Muscle layer of duodenum (tissue), 2 donors: ENCODE data around the gene FAM228B.
"Not testable (repeated sequence)": the region's sequence is repeated elsewhere in the genome, so short reads cannot be mapped to it uniquely, and the experiment has no call there.

Experiments used
- H3K27ac ChIP-seq: one replicate; pipeline ENCODE4 v1.7.0; 2013; ENCODE audit warnings: mild to moderate bottlenecking, low read length
- H3K27me3 ChIP-seq: one replicate; pipeline ENCODE4 v1.7.0; 2013; ENCODE audit warnings: low read depth, mild to moderate bottlenecking, control low read depth, low read length
- H3K36me3 ChIP-seq, 2 donors: one replicate each; pipeline ENCODE4 v1.7.0; 2013; ENCODE audit warnings: low read length in 2 of 2, control low read depth in 1 of 2, mild to moderate bottlenecking in 1 of 2; ENCODE audit not compliant: insufficient read depth in 2 of 2, control insufficient read depth in 1 of 2
- H3K4me1 ChIP-seq, 2 donors: one replicate each; pipeline ENCODE4 v1.7.0; 2013; ENCODE audit warnings: low read length in 2 of 2, mild to moderate bottlenecking in 2 of 2, control low read depth in 1 of 2, moderate library complexity in 1 of 2; ENCODE audit not compliant: insufficient read depth in 2 of 2, control insufficient read depth in 1 of 2
- H3K4me3 ChIP-seq, 2 donors: one replicate each; pipeline ENCODE4 v1.7.0; 2013; ENCODE audit warnings: low read length in 2 of 2, low read depth in 1 of 2, mild to moderate bottlenecking in 1 of 2
- H3K9me3 ChIP-seq, 2 donors: one replicate each; pipeline ENCODE4 v1.7.0; 2013; ENCODE audit warnings: low read length in 2 of 2, control low read depth in 1 of 2, mild to moderate bottlenecking in 1 of 2; ENCODE audit not compliant: control insufficient read depth in 1 of 2
- donor health status: healthy.

The FAM228B gene

GRCh38 chr2:24183366-24184069, 60.2 kb downstream of the FAM228B start:
- Histone ChIP-seq H3K36me3 (peaks cover 0 to 11% of the 10 kb centered on the region in 2 donors), H3K27ac (no peak overlapping the region), H3K4me3 (no peak overlapping the region), H3K9me3 (no peaks in the 10 kb centered on the region), H3K4me1 (no peaks in the 10 kb centered on the region), H3K27me3 (no peaks in the 10 kb centered on the region)

DNA sequence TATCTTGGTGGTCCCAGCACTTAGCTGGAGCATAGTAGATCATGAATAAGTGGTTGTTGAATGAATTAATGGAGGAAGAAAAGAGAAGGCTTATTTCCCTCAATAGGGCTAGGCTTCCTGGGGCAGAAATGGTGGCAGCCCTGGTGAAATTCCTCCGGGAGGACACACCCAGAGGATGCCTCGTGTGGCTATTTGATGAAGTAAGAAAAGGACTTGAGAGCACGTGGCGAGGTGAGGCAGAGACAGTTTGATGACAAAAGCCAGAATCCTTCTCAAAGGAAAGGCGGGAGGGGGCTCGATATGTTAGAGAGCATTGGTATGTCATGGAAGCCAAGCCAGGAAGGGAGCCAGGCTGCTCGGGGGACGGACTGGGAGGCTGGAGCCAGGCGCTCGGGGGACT, 66.3 kb downstream of the FAM228B start:
- Histone ChIP-seq H3K9me3 (no peaks in the 10 kb centered on the region), H3K36me3 (peaks cover 0 to 17% of the 10 kb centered on the region in 2 donors), H3K27me3 (no peaks in the 10 kb centered on the region), H3K4me1 (no peaks in the 10 kb centered on the region), H3K27ac (no peak overlapping the region), H3K4me3 (no peak overlapping the region)

GRCh38 chr2:24190503-24190902, 67.2 kb downstream of the FAM228B start:
- Histone ChIP-seq H3K9me3 (no peaks in the 10 kb centered on the region), H3K4me3 (no peak overlapping the region), H3K36me3 (peaks cover 0 to 17% of the 10 kb centered on the region in 2 donors), H3K4me1 (no peaks in the 10 kb centered on the region), H3K27ac (no peak overlapping the region), H3K27me3 (no peaks in the 10 kb centered on the region)

DNA sequence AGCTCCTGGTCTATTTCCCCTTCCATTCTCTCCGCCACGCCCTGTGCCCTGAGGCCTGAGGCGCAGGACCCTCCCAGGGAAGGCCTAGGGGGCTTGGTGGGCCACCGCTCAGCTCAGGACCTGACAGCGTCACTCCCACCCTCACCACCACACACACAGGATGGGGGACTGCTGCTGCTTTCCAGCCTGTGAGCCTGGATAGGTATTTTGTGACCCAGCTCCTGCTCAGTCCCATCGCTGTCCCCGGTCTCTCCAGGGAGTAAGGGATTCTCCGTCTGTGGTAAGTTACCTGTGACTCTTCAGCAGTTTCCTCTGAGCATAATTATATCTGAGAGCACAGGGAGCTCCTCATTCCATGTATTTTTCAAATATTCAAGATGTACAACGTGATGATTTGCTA, 67.9 kb downstream of the FAM228B start:
- no peak overlapping the region for H3K27ac ChIP-seq

GRCh38 chr2:24191848-24192247, 68.6 kb downstream of the FAM228B start:
- no peaks in the 10 kb centered on the region for H3K4me1 ChIP-seq
- no peak overlapping the region for H3K4me3 ChIP-seq
- H3K27ac ChIP-seq, result no peak overlapping the region
- no peaks in the 10 kb centered on the region for H3K9me3 ChIP-seq
- peaks cover 0 to 17% of the 10 kb centered on the region in 2 donors for H3K36me3 ChIP-seq
- H3K27me3 ChIP-seq, result no peaks in the 10 kb centered on the region

More for the DNA sequence above, 67.9 kb downstream of the FAM228B start:
- Histone ChIP-seq H3K9me3 (no peaks in the 10 kb centered on the region), H3K27me3 (no peaks in the 10 kb centered on the region), H3K4me3 (no peak overlapping the region), H3K36me3 (peaks cover 0 to 17% of the 10 kb centered on the region in 2 donors), H3K4me1 (no peaks in the 10 kb centered on the region)

GRCh38 chr2:24197213-24197612, 73.9 kb downstream of the FAM228B start:
- not testable (repeated sequence) for H3K9me3 ChIP-seq, H3K27ac ChIP-seq, H3K4me1 ChIP-seq, H3K27me3 ChIP-seq, H3K4me3 ChIP-seq
- H3K36me3 ChIP-seq, result peaks cover 3 to 15% of the 10 kb centered on the region in 2 donors

- Histone ChIP-seq H3K27me3 (no peaks in the 10 kb centered on the region), H3K4me3 (no peak overlapping the region), H3K9me3 (no peaks in the 10 kb centered on the region), H3K36me3 (peaks cover 18 to 35% of the 10 kb centered on the region in 2 donors), H3K4me1 (no peaks in the 10 kb centered on the region), H3K27ac (no peak overlapping the region)
These were observed 76.8 kb downstream of the FAM228B start for GRCh38 chr2:24199968-24200590.

- Histone ChIP-seq H3K9me3 (no peaks in the 10 kb centered on the region), H3K27me3 (no peaks in the 10 kb centered on the region), H3K4me3 (no peak overlapping the region), H3K36me3 (peaks cover 22 to 40% of the 10 kb centered on the region in 2 donors), H3K27ac (no peak overlapping the region), H3K4me1 (no peaks in the 10 kb centered on the region)
These were observed 77.5 kb downstream of the FAM228B start for GRCh38 chr2:24200799-24201198.

DNA sequence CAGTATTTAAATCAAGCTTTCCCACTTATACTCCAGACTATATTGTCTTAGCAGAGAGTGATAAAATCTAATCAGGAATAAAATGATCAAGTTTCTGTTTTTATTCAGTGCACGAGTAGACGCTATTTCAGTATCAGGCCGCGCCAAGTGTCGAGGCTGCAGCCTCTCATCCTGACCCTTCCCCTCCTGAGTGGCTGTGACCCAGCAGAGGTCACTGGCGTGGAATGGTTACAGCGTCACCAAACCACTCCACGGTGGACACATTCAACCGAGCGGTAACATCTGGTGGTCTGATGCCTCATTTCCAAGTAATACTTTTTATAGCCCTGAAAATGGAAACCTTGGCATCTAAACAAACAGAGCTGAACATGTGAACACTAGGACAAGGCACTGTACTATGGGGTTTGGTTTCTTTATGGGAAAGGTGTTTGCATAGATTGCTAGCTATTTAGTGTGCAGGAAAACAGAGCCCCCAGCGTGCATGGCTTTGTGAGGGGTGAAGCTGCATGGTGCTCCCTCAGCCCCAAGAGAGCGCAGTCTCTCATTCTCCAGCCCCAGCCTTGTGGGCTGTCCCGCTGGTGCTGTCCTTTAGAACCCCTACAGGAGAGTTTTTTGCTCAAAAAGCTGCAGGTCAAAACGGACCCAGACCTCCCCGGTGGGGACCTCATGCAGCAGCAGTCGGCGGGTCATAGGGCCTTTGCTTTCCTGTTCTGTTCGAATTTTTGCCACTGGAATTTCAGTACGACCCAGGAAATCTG, 79.9 kb downstream of the FAM228B start:
- H3K27ac ChIP-seq, result no peak overlapping the region
- H3K27me3 ChIP-seq, result no peaks in the 10 kb centered on the region
- peaks cover 30 to 58% of the 10 kb centered on the region in 2 donors for H3K36me3 ChIP-seq
- no peaks in the 10 kb centered on the region for H3K9me3 ChIP-seq
- H3K4me1 ChIP-seq, result no peaks in the 10 kb centered on the region
- no peak overlapping the region for H3K4me3 ChIP-seq

DNA sequence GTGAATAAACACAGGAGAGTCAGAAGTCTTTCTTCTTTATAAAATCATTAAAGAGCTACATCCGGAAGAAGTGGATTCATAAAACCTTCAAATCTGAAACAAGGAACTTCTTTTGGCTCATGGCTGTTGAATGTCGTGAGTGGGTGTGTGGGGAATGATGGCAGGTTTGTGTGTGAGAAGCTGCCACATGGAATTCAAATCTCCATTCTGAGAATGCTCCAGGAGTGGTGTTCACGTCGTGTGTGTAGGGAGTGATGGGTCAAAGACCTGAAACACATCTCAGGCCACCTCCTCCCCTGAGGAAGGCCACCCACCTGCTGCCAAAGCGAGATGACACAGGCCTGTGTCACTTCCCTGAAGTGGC, 80.5 kb downstream of the FAM228B start:
- Histone ChIP-seq H3K36me3 (peaks cover 35 to 63% of the 10 kb centered on the region in 2 donors), H3K9me3 (no peaks in the 10 kb centered on the region), H3K4me3 (no peak overlapping the region), H3K4me1 (no peaks in the 10 kb centered on the region), H3K27me3 (no peaks in the 10 kb centered on the region), H3K27ac (no peak overlapping the region)

DNA sequence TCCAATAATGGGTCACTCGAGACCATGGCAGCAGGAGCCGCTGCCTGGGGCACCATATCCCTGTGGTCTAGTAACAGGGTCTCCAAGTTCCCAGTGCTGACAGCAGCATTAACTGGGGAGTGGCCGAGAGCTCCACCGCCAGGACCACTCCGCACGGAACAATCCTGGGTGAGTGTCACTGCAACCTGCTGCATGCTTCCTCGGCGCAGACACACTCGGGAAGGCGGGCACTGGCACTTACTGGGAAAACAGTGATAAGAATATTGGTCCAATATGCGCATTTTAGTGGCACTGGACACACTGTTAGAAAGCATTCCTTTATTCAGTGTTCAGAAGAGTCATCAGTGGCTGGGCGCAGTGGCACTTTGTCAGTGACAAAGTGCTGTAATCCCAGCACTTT, 81.2 kb downstream of the FAM228B start:
- H3K36me3 ChIP-seq, result peaks cover 40 to 71% of the 10 kb centered on the region in 2 donors
- H3K27ac ChIP-seq, result no peak overlapping the region
- no peak overlapping the region for H3K4me3 ChIP-seq
- no peaks in the 10 kb centered on the region for H3K27me3 ChIP-seq
- H3K9me3 ChIP-seq, result no peaks in the 10 kb centered on the region
- no peaks in the 10 kb centered on the region for H3K4me1 ChIP-seq
